ENCODE measurements around the gene AADACL4.

AADACL4 gene

GRCh38 chr1:12630946-12631530 is 12.8 kb upstream of the AADACL4 start:
- Histone ChIP-seq H3K9me3 (ENCODE audit: control insufficient read depth in 1 of 2, low read length in 2 of 2) (no peaks in the 10 kb centered on the region), H3K4me1 (ENCODE audit: control insufficient read depth in 1 of 2, insufficient read depth in 2 of 2, low read length in 2 of 2) (peaks cover 0 to 6% of the 10 kb centered on the region in 2 donors), H3K27me3 (ENCODE audit: low read depth, low read length) (no peaks in the 10 kb centered on the region), H3K27ac (ENCODE audit: low read length) (no peak overlapping the region), H3K4me3 (ENCODE audit: low read depth in 1 of 2, low read length in 2 of 2) (no peak overlapping the region), H3K36me3 (ENCODE audit: control insufficient read depth in 1 of 2, insufficient read depth in 2 of 2, low read length in 2 of 2) (no peaks in the 10 kb centered on the region)

GRCh38 chr1:12631571-12631970 is 12.3 kb upstream of the AADACL4 start:
- Histone ChIP-seq H3K9me3 (ENCODE audit: control insufficient read depth in 1 of 2, low read length in 2 of 2) (no peaks in the 10 kb centered on the region), H3K27ac (ENCODE audit: low read length) (no peak overlapping the region), H3K27me3 (ENCODE audit: low read depth, low read length) (no peaks in the 10 kb centered on the region), H3K36me3 (ENCODE audit: control insufficient read depth in 1 of 2, insufficient read depth in 2 of 2, low read length in 2 of 2) (no peaks in the 10 kb centered on the region), H3K4me1 (ENCODE audit: control insufficient read depth in 1 of 2, insufficient read depth in 2 of 2, low read length in 2 of 2) (peaks cover 0 to 9% of the 10 kb centered on the region in 2 donors), H3K4me3 (ENCODE audit: low read depth in 1 of 2, low read length in 2 of 2) (no peak overlapping the region)

GRCh38 chr1:12634156-12634555 is 9.7 kb upstream of the AADACL4 start:
- Histone ChIP-seq H3K27ac (ENCODE audit: low read length) (no peak overlapping the region), H3K4me3 (ENCODE audit: low read depth in 1 of 2, low read length in 2 of 2) (no peak overlapping the region), H3K36me3 (ENCODE audit: control insufficient read depth in 1 of 2, insufficient read depth in 2 of 2, low read length in 2 of 2) (no peaks in the 10 kb centered on the region), H3K9me3 (ENCODE audit: control insufficient read depth in 1 of 2, low read length in 2 of 2) (peaks cover 0 to 2% of the 10 kb centered on the region in 2 donors), H3K27me3 (ENCODE audit: low read depth, low read length) (no peaks in the 10 kb centered on the region), H3K4me1 (ENCODE audit: control insufficient read depth in 1 of 2, insufficient read depth in 2 of 2, low read length in 2 of 2) (peaks cover 0 to 11% of the 10 kb centered on the region in 2 donors)

- Histone ChIP-seq H3K4me3 (ENCODE audit: low read depth in 1 of 2, low read length in 2 of 2) (no peak overlapping the region), H3K27ac (ENCODE audit: low read length) (no peak overlapping the region), H3K9me3 (ENCODE audit: control insufficient read depth in 1 of 2, low read length in 2 of 2) (peaks cover 0 to 8% of the 10 kb centered on the region in 2 donors), H3K36me3 (ENCODE audit: control insufficient read depth in 1 of 2, insufficient read depth in 2 of 2, low read length in 2 of 2) (no peaks in the 10 kb centered on the region), H3K27me3 (ENCODE audit: low read depth, low read length) (no peaks in the 10 kb centered on the region), H3K4me1 (ENCODE audit: control insufficient read depth in 1 of 2, insufficient read depth in 2 of 2, low read length in 2 of 2) (peaks cover 0 to 11% of the 10 kb centered on the region in 2 donors)
Observed at GRCh38 chr1:12634696-12635202, 9.1 kb upstream of the AADACL4 start.

- Histone ChIP-seq H3K36me3 (ENCODE audit: control insufficient read depth in 1 of 2, insufficient read depth in 2 of 2, low read length in 2 of 2) (no peaks in the 10 kb centered on the region), H3K9me3 (ENCODE audit: control insufficient read depth in 1 of 2, low read length in 2 of 2) (peaks cover 0 to 22% of the 10 kb centered on the region in 2 donors), H3K4me3 (ENCODE audit: low read depth in 1 of 2, low read length in 2 of 2) (no peak overlapping the region), H3K4me1 (ENCODE audit: control insufficient read depth in 1 of 2, insufficient read depth in 2 of 2, low read length in 2 of 2) (peaks cover 0 to 7% of the 10 kb centered on the region in 2 donors), H3K27me3 (ENCODE audit: low read depth, low read length) (no peaks in the 10 kb centered on the region), H3K27ac (ENCODE audit: low read length) (no peak overlapping the region)
Observed at GRCh38 chr1:12636098-12636950, 7.6 kb upstream of the AADACL4 start.

GRCh38 chr1:12637693-12638092 is 6.2 kb upstream of the AADACL4 start:
- no peaks in the 10 kb centered on the region for H3K36me3 ChIP-seq (ENCODE audit: control insufficient read depth in 1 of 2, insufficient read depth in 2 of 2, low read length in 2 of 2)
- H3K27me3 ChIP-seq (ENCODE audit: low read depth, low read length) = no peaks in the 10 kb centered on the region
- peaks cover 0 to 24% of the 10 kb centered on the region in 2 donors for H3K9me3 ChIP-seq (ENCODE audit: control insufficient read depth in 1 of 2, low read length in 2 of 2)
- peaks cover 0 to 5% of the 10 kb centered on the region in 2 donors for H3K4me1 ChIP-seq (ENCODE audit: control insufficient read depth in 1 of 2, insufficient read depth in 2 of 2, low read length in 2 of 2)
- H3K4me3 ChIP-seq (ENCODE audit: low read depth in 1 of 2, low read length in 2 of 2) = no peak overlapping the region
- no peak overlapping the region for H3K27ac ChIP-seq (ENCODE audit: low read length)

GRCh38 chr1:12640237-12640957 is 3.5 kb upstream of the AADACL4 start:
- Histone ChIP-seq H3K4me1 (ENCODE audit: control insufficient read depth in 1 of 2, insufficient read depth in 2 of 2, low read length in 2 of 2) (peaks cover 0 to 5% of the 10 kb centered on the region in 2 donors), H3K27me3 (ENCODE audit: low read depth, low read length) (no peaks in the 10 kb centered on the region), H3K9me3 (ENCODE audit: control insufficient read depth in 1 of 2, low read length in 2 of 2) (peaks cover 0 to 24% of the 10 kb centered on the region in 2 donors), H3K36me3 (ENCODE audit: control insufficient read depth in 1 of 2, insufficient read depth in 2 of 2, low read length in 2 of 2) (no peaks in the 10 kb centered on the region), H3K27ac (ENCODE audit: low read length) (no peak overlapping the region), H3K4me3 (ENCODE audit: low read depth in 1 of 2, low read length in 2 of 2) (no peak overlapping the region)

GRCh38 chr1:12640958-12641272 is 3.0 kb upstream of the AADACL4 start:
- H3K4me3 ChIP-seq (ENCODE audit: low read depth in 1 of 2, low read length in 2 of 2) = no peak overlapping the region
- no peak overlapping the region for H3K27ac ChIP-seq (ENCODE audit: low read length)
- H3K36me3 ChIP-seq (ENCODE audit: control insufficient read depth in 1 of 2, insufficient read depth in 2 of 2, low read length in 2 of 2) = no peaks in the 10 kb centered on the region
- H3K9me3 ChIP-seq (ENCODE audit: control insufficient read depth in 1 of 2, low read length in 2 of 2) = peaks cover 0 to 24% of the 10 kb centered on the region in 2 donors
- no peaks in the 10 kb centered on the region for H3K27me3 ChIP-seq (ENCODE audit: low read depth, low read length)
- peaks cover 0 to 5% of the 10 kb centered on the region in 2 donors for H3K4me1 ChIP-seq (ENCODE audit: control insufficient read depth in 1 of 2, insufficient read depth in 2 of 2, low read length in 2 of 2)

GRCh38 chr1:12643079-12643478 is 806 bp upstream of the AADACL4 start:
- Histone ChIP-seq H3K27me3 (ENCODE audit: low read depth, low read length) (no peaks in the 10 kb centered on the region), H3K27ac (ENCODE audit: low read length) (no peak overlapping the region), H3K36me3 (ENCODE audit: control insufficient read depth in 1 of 2, insufficient read depth in 2 of 2, low read length in 2 of 2) (no peaks in the 10 kb centered on the region), H3K9me3 (ENCODE audit: control insufficient read depth in 1 of 2, low read length in 2 of 2) (peaks cover 0 to 24% of the 10 kb centered on the region in 2 donors), H3K4me3 (ENCODE audit: low read depth in 1 of 2, low read length in 2 of 2) (no peak overlapping the region), H3K4me1 (ENCODE audit: control insufficient read depth in 1 of 2, insufficient read depth in 2 of 2, low read length in 2 of 2) (no peaks in the 10 kb centered on the region)

- H3K4me3 ChIP-seq (ENCODE audit: low read depth in 1 of 2, low read length in 2 of 2) = no peak overlapping the region
- no peak overlapping the region for H3K27ac ChIP-seq (ENCODE audit: low read length)
- H3K36me3 ChIP-seq (ENCODE audit: control insufficient read depth in 1 of 2, insufficient read depth in 2 of 2, low read length in 2 of 2) = no peaks in the 10 kb centered on the region
- H3K4me1 ChIP-seq (ENCODE audit: control insufficient read depth in 1 of 2, insufficient read depth in 2 of 2, low read length in 2 of 2) = no peaks in the 10 kb centered on the region
- H3K27me3 ChIP-seq (ENCODE audit: low read depth, low read length) = no peaks in the 10 kb centered on the region
- H3K9me3 ChIP-seq (ENCODE audit: control insufficient read depth in 1 of 2, low read length in 2 of 2) = peaks cover 0 to 21% of the 10 kb centered on the region in 2 donors
Observed at GRCh38 chr1:12644237-12644636, 352 bp downstream of the AADACL4 start.

- peaks cover 0 to 15% of the 10 kb centered on the region in 2 donors for H3K9me3 ChIP-seq (ENCODE audit: control insufficient read depth in 1 of 2, low read length in 2 of 2)
- H3K36me3 ChIP-seq (ENCODE audit: control insufficient read depth in 1 of 2, insufficient read depth in 2 of 2, low read length in 2 of 2) = no peaks in the 10 kb centered on the region
- H3K27me3 ChIP-seq (ENCODE audit: low read depth, low read length) = no peaks in the 10 kb centered on the region
- H3K4me1 ChIP-seq (ENCODE audit: control insufficient read depth in 1 of 2, insufficient read depth in 2 of 2, low read length in 2 of 2) = no peaks in the 10 kb centered on the region
- H3K4me3 ChIP-seq (ENCODE audit: low read depth in 1 of 2, low read length in 2 of 2) = no peak overlapping the region
- H3K27ac ChIP-seq (ENCODE audit: low read length) = no peak overlapping the region
Observed at GRCh38 chr1:12644829-12645228, 944 bp downstream of the AADACL4 start.

Data from muscle layer of duodenum (tissue), 2 donors.